Cardiac muscle cell (in vitro differentiated cells and primary cell): ENCODE data around the gene CA4. TPM values are rescaled to one million over a fixed set of nuclear protein-coding genes. Genes with fewer than 3 reads are reported as not detected.
"Not testable (repeated sequence)": the region's sequence is repeated elsewhere in the genome, so short reads cannot be mapped to it uniquely, and the experiment has no call there.

ENCODE experiments used
- DNase-seq, 2 donors: peaks; one replicate each; pipeline versions ENCODE4 v3.0.0 to v3.0.0-alpha.2; 2010 to 2017; ENCODE audit warnings: low read depth in 1 of 2, low spot score in 1 of 2
- H3K27ac ChIP-seq: fragments of 200-600 bp; sonication (generic); 2 replicates; pipeline ENCODE4 v1.5.1; 2016
- H3K27me3 ChIP-seq: fragments of 200-600 bp; sonication (generic); 2 replicates; pipeline ENCODE4 v1.6.0; 2016; ENCODE audit warnings: control low read depth
- H3K36me3 ChIP-seq: fragments of 200-600 bp; sonication (generic); 2 replicates; pipeline ENCODE4 v1.5.1; 2016; ENCODE audit warnings: control low read depth
- H3K4me1 ChIP-seq: fragments of 200-600 bp; sonication (generic); 2 replicates; pipeline ENCODE4 v1.8.1; 2017; ENCODE audit warnings: low read depth, mild to moderate bottlenecking, mixed run types
- H3K4me3 ChIP-seq: fragments of 200-600 bp; sonication (generic); 2 replicates; pipeline ENCODE4 v1.5.1; 2016; ENCODE audit warnings: mild to moderate bottlenecking
- H3K9me3 ChIP-seq: fragments of 200-600 bp; sonication (generic); 2 replicates; pipeline ENCODE4 v1.5.1; 2017; ENCODE audit warnings: low read depth, mild to moderate bottlenecking, control low read depth
- polyA plus RNA-seq: library from polyadenylated mRNA; unstranded; fragments of >200 nt; fragmentation: Nextera tagmentation; extraction: Ambion mirVana; gene quantifications from 2 replicates; pipeline ENCODE4 v1.2.1, GENCODE V29; 2016
- total RNA-seq: library from RNA; depleted of rRNA; stranded (reverse); fragments of >200 nt; gene quantifications from 2 replicates; pipeline ENCODE4 v1.2.3, GENCODE V29; 2016
- TF ChIP-seq, protein P1 (sequence below): IDR thresholded peaks from 2 replicates; pipeline ENCODE4 v1.5.1; 2012; ENCODE audit warnings: low read depth, mild to moderate bottlenecking, low read length

CA4 gene
- total RNA-seq (0.18 and 2.1 TPM in 2 replicates), polyA plus RNA-seq (0.97 and 3.8 TPM in 2 replicates)

DNA sequence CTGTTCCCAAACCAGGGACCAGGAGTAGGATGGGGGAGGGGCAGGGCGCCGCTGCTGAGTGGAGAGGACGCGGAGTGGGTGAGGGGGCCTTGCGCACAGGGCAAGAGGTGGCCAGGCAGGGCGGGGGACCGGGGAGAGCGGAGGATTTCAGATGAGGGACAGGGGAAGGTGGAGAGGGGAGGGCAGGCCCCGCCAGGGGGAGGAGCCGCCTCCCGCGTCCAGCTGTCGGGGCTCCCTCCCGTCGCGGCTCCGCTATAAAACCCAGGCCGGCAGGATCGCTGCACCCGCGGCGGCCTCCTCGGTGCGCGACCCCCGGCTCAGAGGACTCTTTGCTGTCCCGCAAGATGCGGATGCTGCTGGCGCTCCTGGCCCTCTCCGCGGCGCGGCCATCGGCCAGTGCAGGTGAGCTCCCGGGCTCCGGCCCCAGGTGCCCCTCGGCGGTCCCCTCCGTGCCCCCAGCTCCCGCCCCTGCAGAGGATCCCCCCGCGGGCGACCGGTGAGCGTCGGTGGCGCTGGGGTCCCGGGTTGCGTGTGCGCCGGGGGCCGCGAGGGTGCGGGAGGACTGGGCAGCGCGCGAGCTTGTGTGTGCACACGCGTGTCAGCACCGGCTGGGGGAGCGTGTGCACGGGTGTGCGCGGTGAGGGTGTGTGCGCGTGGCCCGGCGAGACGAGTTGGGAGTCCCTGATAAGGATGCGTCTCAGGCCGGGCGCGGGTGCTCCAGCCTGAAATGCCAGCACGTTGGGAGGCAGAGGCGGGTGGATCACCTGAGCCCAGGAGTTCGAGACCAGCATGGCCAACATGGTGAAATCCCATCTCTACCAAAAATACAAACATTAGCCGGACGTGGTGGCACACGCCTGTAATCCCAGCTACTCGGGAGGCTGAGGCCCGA, at the start of gene CA4:
Gene CA4 (plus strand): TSS at position 283 of the 892 bp plus-strand sequence. CDS start 62 bp downstream, at position 345.
- peaks cover 89% of the 10 kb centered on the region for H3K27me3 ChIP-seq
- DNase-seq, result peak in 1 of 2 donors; percentile 36
- H3K36me3 ChIP-seq, result no peaks in the 10 kb centered on the region
- H3K9me3 ChIP-seq, result no peaks in the 10 kb centered on the region
- H3K4me1 ChIP-seq, result peaks cover 5% of the 10 kb centered on the region
- H3K27ac ChIP-seq, result no peak within 1 kb of the TSS
- TF ChIP-seq, protein P1, sequence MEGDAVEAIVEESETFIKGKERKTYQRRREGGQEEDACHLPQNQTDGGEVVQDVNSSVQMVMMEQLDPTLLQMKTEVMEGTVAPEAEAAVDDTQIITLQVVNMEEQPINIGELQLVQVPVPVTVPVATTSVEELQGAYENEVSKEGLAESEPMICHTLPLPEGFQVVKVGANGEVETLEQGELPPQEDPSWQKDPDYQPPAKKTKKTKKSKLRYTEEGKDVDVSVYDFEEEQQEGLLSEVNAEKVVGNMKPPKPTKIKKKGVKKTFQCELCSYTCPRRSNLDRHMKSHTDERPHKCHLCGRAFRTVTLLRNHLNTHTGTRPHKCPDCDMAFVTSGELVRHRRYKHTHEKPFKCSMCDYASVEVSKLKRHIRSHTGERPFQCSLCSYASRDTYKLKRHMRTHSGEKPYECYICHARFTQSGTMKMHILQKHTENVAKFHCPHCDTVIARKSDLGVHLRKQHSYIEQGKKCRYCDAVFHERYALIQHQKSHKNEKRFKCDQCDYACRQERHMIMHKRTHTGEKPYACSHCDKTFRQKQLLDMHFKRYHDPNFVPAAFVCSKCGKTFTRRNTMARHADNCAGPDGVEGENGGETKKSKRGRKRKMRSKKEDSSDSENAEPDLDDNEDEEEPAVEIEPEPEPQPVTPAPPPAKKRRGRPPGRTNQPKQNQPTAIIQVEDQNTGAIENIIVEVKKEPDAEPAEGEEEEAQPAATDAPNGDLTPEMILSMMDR, result no peak
- peak within 1 kb of the TSS; percentile 13 for H3K4me3 ChIP-seq

DNA sequence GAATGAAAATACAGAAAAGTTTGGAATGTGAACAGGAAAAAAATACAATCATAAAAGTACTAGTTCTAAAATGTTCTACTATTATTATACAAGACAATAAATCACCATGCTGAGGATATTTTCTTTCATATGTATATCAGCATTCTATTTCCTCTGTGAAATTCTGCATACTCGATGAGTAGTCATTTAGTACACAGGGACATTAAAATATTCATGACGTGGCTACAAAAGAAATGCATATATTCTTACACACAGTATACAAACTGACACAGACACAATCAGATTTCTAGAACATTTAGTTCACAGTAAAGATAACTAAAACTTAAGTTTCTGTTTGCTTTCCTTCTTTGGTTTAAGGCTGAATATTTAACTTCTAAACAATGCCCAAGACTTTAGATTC, 49.2 kb upstream of the CA4 start:
- H3K4me1 ChIP-seq, H3K9me3 ChIP-seq, H3K4me3 ChIP-seq, H3K36me3 ChIP-seq, DNase-seq, H3K27ac ChIP-seq, H3K27me3 ChIP-seq: not testable (repeated sequence)

DNA sequence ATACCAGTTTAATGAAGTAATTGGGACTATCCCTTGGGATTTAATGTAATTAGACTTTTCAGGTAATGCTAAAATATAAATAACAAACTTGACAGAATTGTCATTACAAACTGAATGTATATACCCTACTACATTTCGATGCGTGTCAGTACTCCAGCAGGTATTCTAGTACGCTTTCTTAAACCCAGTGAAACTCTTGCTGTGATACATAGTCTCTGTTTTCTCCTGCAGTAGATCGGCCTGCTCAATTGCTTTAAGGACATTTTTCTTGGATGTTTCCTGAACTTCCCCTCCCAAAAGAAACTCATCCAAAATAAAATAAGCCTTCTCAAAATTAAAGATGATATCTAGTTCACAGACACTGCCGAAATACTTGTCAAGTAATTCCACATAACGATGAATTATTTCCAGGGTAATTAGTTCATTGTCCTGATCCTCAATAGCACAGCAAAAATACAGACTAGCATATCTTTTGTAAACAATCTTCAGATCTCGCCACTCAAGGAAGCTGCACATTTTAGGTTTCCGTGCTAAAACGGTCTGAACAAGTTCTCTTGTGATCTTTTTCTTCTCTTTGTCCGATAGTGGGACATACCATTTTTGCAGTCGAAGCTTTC, 47.6 kb upstream of the CA4 start:
- not testable (repeated sequence) for H3K4me3 ChIP-seq, DNase-seq, H3K27ac ChIP-seq, H3K36me3 ChIP-seq, H3K4me1 ChIP-seq, H3K27me3 ChIP-seq, H3K9me3 ChIP-seq

- TF ChIP-seq, protein P1, result no peak
- Histone ChIP-seq H3K4me1 (no peaks in the 10 kb centered on the region), H3K27ac (no peak overlapping the region), H3K27me3 (no peaks in the 10 kb centered on the region), H3K9me3 (no peaks in the 10 kb centered on the region), H3K4me3 (no peak overlapping the region), H3K36me3 (no peaks in the 10 kb centered on the region)
- peak in 1 of 2 donors; percentile 58 for DNase-seq
These were observed 47.1 kb upstream of the CA4 start for GRCh38 chr17:60102632-60103096.

- no peak overlapping the region for H3K4me3 ChIP-seq
- no peaks in the 10 kb centered on the region for H3K27me3 ChIP-seq
- DNase-seq, result no peak
- H3K27ac ChIP-seq, result no peak overlapping the region
- H3K9me3 ChIP-seq, result no peaks in the 10 kb centered on the region
- no peaks in the 10 kb centered on the region for H3K36me3 ChIP-seq
- TF ChIP-seq, protein P1, result no peak
- H3K4me1 ChIP-seq, result no peaks in the 10 kb centered on the region
These were observed 45.8 kb upstream of the CA4 start for GRCh38 chr17:60103957-60104356.

DNA sequence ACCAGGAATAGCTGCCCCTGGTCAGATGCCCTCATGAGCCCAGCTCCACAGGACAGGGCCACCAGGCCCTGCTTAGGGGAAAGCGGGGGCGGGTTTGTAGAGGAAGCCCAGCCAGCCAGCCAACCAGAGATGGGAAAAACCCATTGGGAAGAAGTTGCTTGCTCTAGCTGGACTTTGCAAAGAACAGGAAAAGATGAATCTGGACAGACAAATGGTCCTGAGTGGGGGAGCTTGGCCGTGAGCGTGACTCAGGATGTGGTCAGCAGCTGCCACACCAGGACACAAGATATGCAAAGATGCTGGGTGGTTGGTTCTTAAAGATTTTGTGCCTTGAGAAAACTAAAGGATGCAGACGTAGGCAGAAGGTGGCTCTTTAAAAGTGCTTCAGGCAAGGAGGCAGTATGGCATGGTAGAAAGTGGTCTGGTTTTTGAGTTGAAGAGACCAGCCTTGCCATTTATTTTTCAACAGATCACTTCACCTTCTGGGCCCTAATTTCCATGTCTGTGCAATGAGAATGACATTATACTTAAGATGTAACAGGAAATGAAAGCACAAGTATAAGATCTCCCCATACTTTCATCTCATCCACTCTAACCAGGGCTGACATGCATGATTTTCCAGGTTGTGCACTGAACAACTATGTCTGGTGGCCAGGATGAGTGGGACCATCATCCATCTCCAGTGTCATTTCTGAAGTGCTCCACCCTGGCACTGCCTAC, 43.3 kb upstream of the CA4 start:
- TF ChIP-seq, protein P1, result no peak
- H3K36me3 ChIP-seq, result no peaks in the 10 kb centered on the region
- H3K27ac ChIP-seq, result no peak overlapping the region
- DNase-seq, result peak in 1 of 2 donors; percentile 61
- no peak overlapping the region for H3K4me3 ChIP-seq
- H3K27me3 ChIP-seq, result peaks cover 3% of the 10 kb centered on the region
- H3K4me1 ChIP-seq, result no peaks in the 10 kb centered on the region
- H3K9me3 ChIP-seq, result no peaks in the 10 kb centered on the region
